C4-2B (cell line): ENCODE measurements around the gene P3H2.

Source experiments
- H3K27ac ChIP-seq: fragments of 450-650 bp; 2 replicates; pipeline ENCODE4 v1.5.1; 2017
- CTCF ChIP-seq: fragments of 450-650 bp; conservative IDR thresholded peaks from 2 replicates; pipeline ENCODE4 v1.5.1; 2017; ENCODE audit warnings: mild to moderate bottlenecking
- ZFX ChIP-seq: fragments of 450-650 bp; IDR thresholded peaks from 2 replicates; pipeline ENCODE4 v1.6.1; 2017

The P3H2 gene

DNA sequence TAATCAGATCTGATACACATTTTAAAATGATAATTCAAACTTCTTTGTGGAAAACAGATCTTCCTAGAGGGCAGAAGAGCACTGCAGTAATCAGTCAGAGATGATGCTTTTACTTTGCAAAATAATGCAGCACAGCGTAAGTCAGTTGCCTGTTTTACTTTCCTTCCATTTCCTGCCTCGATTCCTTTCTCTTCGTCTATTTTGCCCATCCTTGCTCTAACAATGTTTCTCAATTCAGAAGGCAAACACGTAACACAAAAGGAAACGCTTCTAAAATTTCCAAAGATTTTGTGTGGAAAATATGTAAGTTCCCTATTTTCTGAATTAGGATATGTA is 119.9 kb downstream of the P3H2 start:
- TF ChIP-seq ZFX = no peak
- no peak for TF ChIP-seq CTCF
- H3K27ac ChIP-seq = no peak overlapping the region

DNA sequence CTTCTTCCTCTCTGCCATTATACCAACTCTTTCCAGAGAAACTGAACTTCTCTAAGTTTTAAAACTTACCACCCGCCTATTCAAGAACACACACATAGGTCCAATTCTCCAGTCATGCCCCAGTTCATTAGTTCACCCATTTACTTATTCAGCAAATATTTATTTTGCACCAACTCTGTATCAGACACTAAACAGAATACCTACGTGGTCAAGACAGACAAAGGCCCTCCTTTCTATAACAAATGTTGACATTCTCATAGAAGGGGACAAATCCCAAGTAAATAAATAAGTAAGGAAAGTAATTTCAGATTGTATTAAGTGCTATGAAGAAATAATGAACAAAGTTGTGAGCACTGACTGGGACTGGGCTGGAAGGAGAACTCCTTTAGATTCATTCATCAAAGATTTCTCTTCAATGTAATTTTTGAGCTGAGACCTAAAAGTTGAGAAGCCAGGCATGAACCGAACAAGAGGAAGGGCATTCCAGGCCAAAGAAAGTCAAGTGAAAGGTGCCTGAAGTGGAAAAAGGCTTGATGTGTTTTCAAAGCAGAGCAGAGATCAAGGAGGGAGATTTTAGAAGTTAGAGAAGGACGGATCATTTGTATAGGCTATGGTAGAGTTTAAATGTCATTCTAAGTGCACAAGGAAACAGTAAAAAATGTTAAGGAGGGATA is 120.4 kb downstream of the P3H2 start:
- TF ChIP-seq CTCF (no peak), ZFX (no peak)
- no peak overlapping the region for H3K27ac ChIP-seq

DNA sequence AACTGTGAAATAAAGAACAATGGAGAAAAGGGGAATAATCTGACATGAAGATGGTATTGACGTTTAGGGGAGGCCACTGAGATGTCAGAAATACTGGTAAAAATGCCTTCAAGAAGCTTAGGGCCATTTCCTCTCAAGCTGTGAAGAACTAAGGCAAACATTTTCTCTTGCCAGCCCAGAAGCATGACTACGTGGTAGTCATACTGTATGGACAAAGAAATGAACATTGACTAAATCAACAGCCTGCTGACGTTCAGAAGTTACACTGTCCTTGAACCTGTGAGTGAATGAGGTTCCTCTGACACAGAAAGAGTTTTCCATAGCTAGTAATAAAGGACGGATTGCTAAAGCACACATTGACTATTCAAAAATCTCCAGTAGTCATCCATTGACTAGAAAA is 121.0 kb downstream of the P3H2 start:
- H3K27ac ChIP-seq = no peak overlapping the region
- TF ChIP-seq ZFX = no peak
- no peak for TF ChIP-seq CTCF

GRCh38 chr3:189995129-189995528 is 125.6 kb downstream of the P3H2 start:
- no peak overlapping the region for H3K27ac ChIP-seq
- TF ChIP-seq ZFX (no peak), CTCF (no peak)

DNA sequence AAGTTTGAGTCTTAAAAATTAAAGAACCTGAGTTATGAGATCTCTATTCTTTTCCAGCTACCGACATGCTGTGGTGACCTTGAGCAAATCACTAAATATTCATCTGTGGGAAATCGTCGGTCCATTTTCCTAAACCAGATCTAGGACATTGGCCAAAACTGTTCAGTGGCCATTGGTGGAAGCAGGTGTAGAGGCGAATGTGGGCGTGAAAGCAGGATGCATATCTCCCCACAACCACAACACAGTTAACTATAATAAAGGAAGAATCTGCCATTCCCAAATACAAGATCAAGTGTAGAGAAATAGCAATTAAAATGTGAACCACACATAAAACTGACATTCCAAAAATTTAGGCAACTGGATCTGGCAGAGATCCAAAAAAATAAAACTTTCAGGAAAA is 129.9 kb downstream of the P3H2 start:
- TF ChIP-seq ZFX (no peak), CTCF (no peak)
- H3K27ac ChIP-seq = no peak overlapping the region

DNA sequence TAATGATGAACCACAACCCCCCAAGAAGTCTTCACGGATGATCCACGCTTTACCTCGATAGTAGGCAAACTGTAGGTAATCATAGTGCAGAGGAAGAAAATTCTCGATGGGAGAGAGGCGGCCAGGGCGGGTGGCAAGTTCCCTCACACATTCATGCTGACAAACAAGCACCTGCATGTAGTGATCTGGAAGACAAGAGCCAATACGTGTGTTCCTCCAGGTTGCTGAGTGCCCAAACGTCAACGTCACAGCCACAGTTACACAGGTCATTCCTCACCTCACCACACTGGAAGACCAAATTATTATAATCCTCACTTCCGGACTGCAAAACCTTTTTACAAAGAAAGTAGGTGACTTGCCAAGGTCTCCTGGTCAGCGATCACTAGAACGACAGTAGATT is 131.8 kb downstream of the P3H2 start:
- no peak overlapping the region for H3K27ac ChIP-seq
- TF ChIP-seq CTCF (no peak), ZFX (no peak)

DNA sequence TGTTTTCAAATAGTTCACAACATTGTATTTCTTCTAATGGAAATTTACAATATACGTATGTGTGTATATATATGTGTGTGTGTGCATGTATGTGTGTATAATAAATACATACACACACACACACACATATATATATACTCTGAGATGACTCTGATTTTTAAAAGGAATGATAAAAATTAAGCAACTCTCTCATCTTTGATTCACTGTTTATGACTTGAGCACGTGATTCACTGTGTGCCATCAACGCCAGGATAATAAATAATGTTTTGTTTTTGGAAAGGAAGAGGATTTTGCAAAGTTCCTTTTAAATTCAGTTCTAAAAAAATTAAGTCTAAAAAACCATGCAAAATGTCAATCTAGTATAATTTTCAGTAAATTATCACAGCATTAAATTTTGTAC is 132.4 kb downstream of the P3H2 start:
- TF ChIP-seq CTCF (no peak), ZFX (no peak)
- no peak overlapping the region for H3K27ac ChIP-seq
